Uterus (tissue), 4 donors: ENCODE results near the gene IQCH. TPM values are rescaled to one million over a fixed set of nuclear protein-coding genes. Genes with fewer than 3 reads are reported as not detected.

Source experiments
- DNase-seq, 2 donors: peaks; one replicate each; pipeline ENCODE4 v3.0.0-alpha.2; 2019 to 2020
- H3K27ac ChIP-seq, 2 donors: fragments of 200-600 bp; sonication (generic); 1 replicate in 1 of 2; 2 replicates in 1 of 2; pipeline ENCODE4 v1.5.1; 2016 to 2018
- H3K27me3 ChIP-seq, 2 donors: fragments of 200-600 bp; sonication (generic); one replicate each; pipeline ENCODE4 v1.5.1; 2018 to 2019; ENCODE audit warnings: control low read depth in 1 of 2
- H3K36me3 ChIP-seq, 2 donors: fragments of 200-600 bp; sonication (generic); one replicate each; pipeline ENCODE4 v1.5.1; 2019; ENCODE audit warnings: control low read depth in 1 of 2
- H3K4me1 ChIP-seq, 2 donors: fragments of 200-600 bp; sonication (generic); one replicate each; pipeline ENCODE4 v1.5.1; 2018 to 2019; ENCODE audit warnings: control low read depth in 1 of 2
- H3K4me3 ChIP-seq, 2 donors: fragments of 200-600 bp; sonication (generic); 1 replicate in 1 of 2; 2 replicates in 1 of 2; pipeline ENCODE4 v1.5.1; 2018 to 2019; ENCODE audit warnings: mild to moderate bottlenecking in 1 of 2
- H3K9me3 ChIP-seq, 2 donors: fragments of 200-600 bp; sonication (generic); one replicate each; pipeline ENCODE4 v1.5.1; 2019; ENCODE audit warnings: control low read depth in 1 of 2
- POLR2A ChIP-seq, 2 donors: fragments of 450-650 bp; IDR thresholded peaks; one replicate each; pipeline ENCODE4 v1.6.1; 2016; ENCODE audit warnings: antibody characterized with exemption in 2 of 2, mild to moderate bottlenecking in 1 of 2, moderate library complexity in 1 of 2
- intact Hi-C: fragments of 100-400 bp; cut with DNase I; formaldehyde crosslinking; loops from one replicate; pipeline ENCODE4 v1.15.1; 2023; ENCODE audit warnings: low total_unique reads
- total RNA-seq, 4 donors: library from RNA; depleted of rRNA in 3 of 4; stranded (reverse); fragments of >200 nt in 3 of 4; gene quantifications; one replicate each; pipeline versions ENCODE4 v1.1.0 to v1.2.4, GENCODE V29; 2014 to 2023
- TF ChIP-seq, protein P1 (sequence below), 4 experiments: fragments of 200-600 bp in 2 of 4; fragments of 450-650 bp in 2 of 4; sonication (generic) in 2 of 4; IDR thresholded peaks; one replicate each; pipeline ENCODE4 v1.5.1; 2016 to 2019; ENCODE audit warnings: antibody characterized with exemption in 4 of 4, mild to moderate bottlenecking in 2 of 4, moderate library complexity in 1 of 4
- donor health status: DM: yes; HTN: yes; CAD: no.

IQCH gene
- total RNA-seq, 4 donors from 2014 or later: 0.26 to 3.0 (median 1.7) TPM

DNA sequence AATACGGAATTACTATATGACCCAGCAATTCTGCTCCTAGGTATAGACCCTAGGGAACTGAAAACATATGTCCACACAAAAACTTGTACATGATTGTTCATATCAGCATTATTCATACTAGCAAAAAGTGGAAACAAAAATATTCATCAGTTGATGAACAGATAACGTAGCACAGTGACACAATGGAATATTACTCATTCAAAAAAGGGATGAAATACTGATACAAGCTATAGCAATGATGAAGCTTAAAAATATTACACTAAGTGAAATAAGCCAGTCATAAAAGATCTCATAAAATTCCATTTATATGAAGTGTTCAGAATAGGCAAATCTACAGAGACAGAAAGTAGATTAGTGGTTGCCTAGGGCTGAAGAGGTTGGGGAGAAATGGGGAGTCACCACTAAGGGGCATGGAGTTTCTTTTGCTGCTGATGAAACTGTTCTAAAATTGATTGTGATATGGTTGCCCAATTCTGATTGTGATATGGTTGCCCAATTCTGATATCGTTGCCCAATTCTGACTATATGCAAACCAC, 276.9 kb downstream of the IQCH start:
- Histone ChIP-seq H3K4me1 (no peaks in the 10 kb centered on the region), H3K36me3 (no peaks in the 10 kb centered on the region), H3K27ac (no peak overlapping the region), H3K27me3 (no peaks in the 10 kb centered on the region), H3K9me3 (no peaks in the 10 kb centered on the region), H3K4me3 (no peak overlapping the region)
- intact Hi-C loops: no loop called here
- DNase-seq: no peak
- TF ChIP-seq, protein P1, sequence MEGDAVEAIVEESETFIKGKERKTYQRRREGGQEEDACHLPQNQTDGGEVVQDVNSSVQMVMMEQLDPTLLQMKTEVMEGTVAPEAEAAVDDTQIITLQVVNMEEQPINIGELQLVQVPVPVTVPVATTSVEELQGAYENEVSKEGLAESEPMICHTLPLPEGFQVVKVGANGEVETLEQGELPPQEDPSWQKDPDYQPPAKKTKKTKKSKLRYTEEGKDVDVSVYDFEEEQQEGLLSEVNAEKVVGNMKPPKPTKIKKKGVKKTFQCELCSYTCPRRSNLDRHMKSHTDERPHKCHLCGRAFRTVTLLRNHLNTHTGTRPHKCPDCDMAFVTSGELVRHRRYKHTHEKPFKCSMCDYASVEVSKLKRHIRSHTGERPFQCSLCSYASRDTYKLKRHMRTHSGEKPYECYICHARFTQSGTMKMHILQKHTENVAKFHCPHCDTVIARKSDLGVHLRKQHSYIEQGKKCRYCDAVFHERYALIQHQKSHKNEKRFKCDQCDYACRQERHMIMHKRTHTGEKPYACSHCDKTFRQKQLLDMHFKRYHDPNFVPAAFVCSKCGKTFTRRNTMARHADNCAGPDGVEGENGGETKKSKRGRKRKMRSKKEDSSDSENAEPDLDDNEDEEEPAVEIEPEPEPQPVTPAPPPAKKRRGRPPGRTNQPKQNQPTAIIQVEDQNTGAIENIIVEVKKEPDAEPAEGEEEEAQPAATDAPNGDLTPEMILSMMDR (IDR thresholded peaks at IDR 0.05): no peak
- no peak for TF ChIP-seq POLR2A (IDR thresholded peaks at IDR 0.05)

DNA sequence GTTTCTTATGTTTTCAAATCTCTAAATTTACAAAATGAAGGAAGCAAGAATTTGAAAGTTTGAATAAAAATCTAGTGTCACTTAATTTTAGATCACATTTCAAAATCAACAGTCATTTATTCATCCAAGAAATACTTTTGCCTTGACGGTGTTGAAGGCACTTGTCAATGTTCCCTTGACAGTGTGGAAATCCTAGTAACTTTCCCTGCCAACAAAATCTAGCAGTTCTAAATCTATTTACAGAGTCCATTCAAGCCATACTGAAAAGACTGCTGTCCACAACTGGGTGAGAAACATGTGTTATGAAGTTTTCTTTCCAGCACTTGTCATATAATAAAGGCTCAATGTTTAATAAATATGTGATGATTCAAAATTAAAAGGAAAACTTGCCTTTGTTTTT, 279.3 kb downstream of the IQCH start:
- Histone ChIP-seq H3K27me3 (no peaks in the 10 kb centered on the region), H3K9me3 (no peaks in the 10 kb centered on the region), H3K4me1 (no peaks in the 10 kb centered on the region), H3K36me3 (no peaks in the 10 kb centered on the region), H3K4me3 (no peak overlapping the region), H3K27ac (no peak overlapping the region)
- intact Hi-C loops: no loop called here
- no peak for DNase-seq
- TF ChIP-seq, protein P1 (IDR thresholded peaks at IDR 0.05): no peak
- no peak for TF ChIP-seq POLR2A (IDR thresholded peaks at IDR 0.05)

DNA sequence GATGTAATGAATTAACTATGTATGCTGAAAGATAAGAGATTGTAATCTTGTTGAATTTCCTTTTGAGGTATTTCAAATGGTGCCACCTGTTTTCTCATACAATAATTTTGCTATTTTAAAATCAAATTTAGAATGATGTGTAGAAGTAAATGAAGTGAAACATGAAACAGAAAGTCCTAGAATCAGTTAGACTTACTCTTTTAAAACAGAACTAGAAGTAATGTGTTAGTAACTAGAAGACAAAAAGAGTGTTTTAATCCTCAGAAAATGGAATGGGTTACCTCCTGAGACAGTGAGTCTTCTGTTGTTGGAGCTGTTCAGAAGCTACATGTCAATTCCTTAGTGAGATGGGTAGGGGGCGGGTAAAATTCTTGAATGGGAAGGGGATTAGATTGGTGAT, 279.8 kb downstream of the IQCH start:
- Histone ChIP-seq H3K4me3 (no peak overlapping the region), H3K4me1 (no peaks in the 10 kb centered on the region), H3K27me3 (no peaks in the 10 kb centered on the region), H3K27ac (no peak overlapping the region), H3K36me3 (no peaks in the 10 kb centered on the region), H3K9me3 (no peaks in the 10 kb centered on the region)
- TF ChIP-seq POLR2A (IDR thresholded peaks at IDR 0.05): no peak
- TF ChIP-seq, protein P1 (IDR thresholded peaks at IDR 0.05): no peak
- no peak for DNase-seq
- intact Hi-C loops: no loop called here

DNA sequence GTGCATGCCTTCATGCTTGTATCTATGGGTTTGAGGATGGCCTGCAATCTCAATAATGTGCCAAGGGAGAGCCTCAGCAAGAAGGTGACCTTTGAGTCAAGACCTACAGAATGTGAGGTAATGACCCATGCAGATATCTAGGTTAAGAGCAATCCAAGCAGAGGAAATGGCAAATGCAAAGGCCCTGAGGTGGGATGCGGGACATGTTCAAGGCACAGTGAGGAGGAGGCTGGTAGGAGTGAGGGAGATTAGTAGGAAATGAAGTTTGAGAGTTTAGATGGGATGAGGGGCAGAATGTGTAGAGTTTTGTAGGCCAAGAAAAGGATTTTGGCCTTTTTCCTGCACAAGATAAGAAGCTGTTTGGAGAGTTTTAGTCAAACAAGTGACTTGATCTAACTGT, 283.2 kb downstream of the IQCH start:
- Histone ChIP-seq H3K36me3 (no peaks in the 10 kb centered on the region), H3K4me1 (no peaks in the 10 kb centered on the region), H3K4me3 (no peak overlapping the region), H3K27me3 (no peaks in the 10 kb centered on the region), H3K9me3 (no peaks in the 10 kb centered on the region), H3K27ac (no peak overlapping the region)
- intact Hi-C loops: no loop called here
- no peak for DNase-seq
- TF ChIP-seq, protein P1 (IDR thresholded peaks at IDR 0.05): no peak
- no peak for TF ChIP-seq POLR2A (IDR thresholded peaks at IDR 0.05)

DNA sequence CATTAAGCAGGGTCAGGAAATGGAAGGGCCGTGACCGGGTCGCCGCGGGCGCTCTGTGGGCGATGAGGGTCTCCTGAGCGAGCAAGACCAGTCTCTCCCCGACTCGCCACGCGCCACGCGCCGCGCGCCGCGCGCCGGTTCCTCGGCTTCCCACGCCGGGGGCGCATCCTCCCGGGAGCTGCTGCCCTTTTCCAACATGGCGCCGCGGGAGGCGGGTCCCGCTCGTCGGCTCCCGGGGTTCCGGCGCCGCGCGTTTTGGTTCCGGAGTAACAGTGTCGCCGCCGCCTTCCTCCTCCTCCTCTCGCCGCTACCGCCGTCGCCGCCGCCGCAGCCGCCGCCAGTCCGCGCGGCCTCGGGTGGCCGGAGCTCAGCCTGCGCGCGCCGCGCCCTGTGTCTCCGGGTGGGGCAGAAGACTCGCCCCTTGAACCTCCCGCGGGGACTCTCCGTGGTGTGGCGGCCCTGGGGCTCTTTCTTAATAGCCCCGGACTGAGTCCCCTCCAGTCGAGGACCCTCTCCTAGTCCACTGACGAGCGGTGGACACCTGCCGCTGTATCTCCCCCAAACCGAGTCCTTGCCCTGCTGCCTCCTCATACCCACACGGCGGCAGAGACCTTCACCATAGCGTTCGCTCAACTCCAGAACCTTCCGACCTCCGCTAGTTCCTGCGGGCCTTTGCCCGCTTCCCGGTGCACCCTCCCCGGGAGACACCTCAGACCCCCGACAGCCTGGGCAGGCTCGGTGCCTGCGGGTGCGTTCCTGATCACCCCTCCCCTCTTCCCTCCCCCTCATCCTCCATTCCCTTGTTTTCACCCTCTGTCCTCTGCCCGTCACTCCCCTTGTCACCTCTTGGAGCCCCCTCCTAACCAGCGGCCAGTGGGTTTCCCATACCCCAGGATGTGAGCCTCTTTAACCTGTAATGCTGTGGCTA, 288.1 kb downstream of the IQCH start, which contains the start of gene MAP2K5:
Gene MAP2K5 (plus strand): TSS at position 284 of the 928 bp plus-strand sequence. CDS start 633 bp downstream, at position 917.
- H3K27me3 ChIP-seq: no peaks in the 10 kb centered on the region
- intact Hi-C loops: no loop called here
- no peaks in the 10 kb centered on the region for H3K36me3 ChIP-seq
- H3K4me1 ChIP-seq: peaks cover 0 to 8% of the 10 kb centered on the region in 2 donors
- DNase-seq: peak; percentile 78 to 84
- TF ChIP-seq POLR2A (IDR thresholded peaks at IDR 0.05): peak; percentile 33 to 68
- TF ChIP-seq, protein P1 (IDR thresholded peaks at IDR 0.05): no peak
- no peaks in the 10 kb centered on the region for H3K9me3 ChIP-seq
- peak within 1 kb of the TSS; percentile 80 to 82 for H3K4me3 ChIP-seq
- H3K27ac ChIP-seq: peak within 1 kb of the TSS; percentile 81 to 87
